GM18873 (cell line): Measurements from ENCODE around the gene ZBTB24.

ENCODE experiments used
- ATAC-seq: cut with Tn5 transposase; IDR thresholded peaks from one replicate; pipeline ENCODE4 v1.9.1; 2021; ENCODE audit warnings: mild to moderate bottlenecking, moderate library complexity, moderate number of reproducible peaks; ENCODE audit not compliant: unreplicated experiment, low FRiP score

ZBTB24 gene

GRCh38 chr6:109434456-109434855 is 48.6 kb downstream of the ZBTB24 start:
- ATAC-seq, result no peak

DNA sequence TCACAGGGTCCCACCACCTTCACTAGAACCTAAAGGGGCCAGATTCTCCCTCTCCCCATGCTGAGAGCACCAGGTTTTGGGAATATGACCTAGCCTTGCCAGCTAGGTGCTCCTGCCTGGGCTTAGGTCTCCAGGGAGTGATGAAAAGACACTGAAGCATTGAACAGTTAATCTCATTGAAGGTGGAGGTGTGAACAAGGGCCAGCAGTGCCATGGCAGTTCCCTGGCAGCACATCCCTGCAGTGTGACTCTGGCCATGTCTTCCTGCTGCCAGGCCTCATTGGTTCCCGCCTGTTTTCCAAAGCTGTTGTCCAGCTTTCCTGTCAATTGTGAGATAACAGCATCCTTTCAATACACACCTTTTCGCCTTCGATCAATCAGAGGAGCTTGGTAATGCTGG is 53.5 kb downstream of the ZBTB24 start:
- no peak for ATAC-seq

- ATAC-seq, result no peak
Measured at GRCh38 chr6:109428889-109429477, 54.0 kb downstream of the ZBTB24 start.

- no peak for ATAC-seq
Measured at GRCh38 chr6:109424946-109425345, 58.1 kb downstream of the ZBTB24 start.

DNA sequence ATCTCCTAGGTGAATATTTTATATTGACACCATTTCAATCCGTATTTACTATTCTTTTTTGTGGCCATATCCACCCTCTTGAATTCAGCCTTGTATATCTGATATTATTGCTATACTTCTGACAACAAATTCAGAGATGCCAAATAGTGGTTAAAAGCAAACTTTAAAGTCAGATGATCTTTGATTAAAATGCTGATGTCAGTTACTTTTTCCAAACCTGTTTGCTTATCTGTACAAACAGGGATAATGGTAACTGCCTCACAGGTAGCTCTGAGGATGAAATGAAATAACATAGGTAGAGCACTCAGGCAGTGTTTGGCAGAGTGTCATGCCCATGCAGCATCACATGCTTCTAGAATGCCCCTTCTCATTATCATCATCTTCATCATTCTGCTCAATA is 61.8 kb downstream of the ZBTB24 start:
- ATAC-seq, result no peak

DNA sequence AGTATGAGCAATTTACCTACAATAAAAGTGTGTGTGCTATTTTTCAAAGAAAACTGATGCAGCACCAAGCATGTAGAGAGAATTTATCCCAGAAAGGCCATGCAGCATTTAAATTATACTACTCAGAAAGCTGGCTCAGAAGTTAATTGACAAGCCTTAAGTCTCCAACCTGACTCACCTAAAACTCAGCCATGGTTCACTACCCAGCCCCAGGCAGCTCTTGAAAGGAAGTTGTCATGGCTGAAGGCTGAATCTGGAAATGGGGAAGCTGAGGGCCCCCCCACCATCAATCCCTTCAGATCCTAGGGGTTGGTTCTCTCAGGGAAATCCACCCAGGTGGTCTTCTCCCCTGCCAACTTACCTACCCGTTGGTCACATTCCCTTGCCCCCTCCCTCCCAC is 62.3 kb downstream of the ZBTB24 start:
- no peak for ATAC-seq

- no peak for ATAC-seq
Measured at GRCh38 chr6:109417646-109418045, 65.4 kb downstream of the ZBTB24 start.
